Transverse colon (tissue), 4 donors: ENCODE data around the gene ZNF235. TPM values are rescaled to one million over a fixed set of nuclear protein-coding genes. Genes with fewer than 3 reads are reported as not detected.
"Not testable (repeated sequence)": the region's sequence is repeated elsewhere in the genome, so short reads cannot be mapped to it uniquely, and the experiment has no call there.

Source experiments
- DNase-seq: peaks from one replicate; pipeline ENCODE4 v3.0.0-alpha.2; 2019
- H3K27ac ChIP-seq, 4 donors: fragments of 200-600 bp; sonication (generic); 2 replicates each; pipeline ENCODE4 v1.5.1; 2016 to 2018; ENCODE audit warnings: inconsistent platforms in 4 of 4
- H3K27me3 ChIP-seq: fragments of 200-600 bp; sonication (generic); 2 replicates; pipeline ENCODE4 v1.5.1; 2017; ENCODE audit warnings: inconsistent platforms
- H3K36me3 ChIP-seq, 4 donors: fragments of 200-600 bp; sonication (generic); 2 replicates each; pipeline ENCODE4 v1.5.1; 2017 to 2019; ENCODE audit warnings: inconsistent platforms in 4 of 4
- H3K4me1 ChIP-seq, 4 donors: fragments of 200-600 bp; sonication (generic); 2 replicates each; pipeline ENCODE4 v1.5.1; 2017 to 2020; ENCODE audit warnings: inconsistent platforms in 4 of 4
- H3K4me3 ChIP-seq, 4 donors: fragments of 200-600 bp; sonication (generic); 1 replicate in 1 of 4; 2 replicates in 3 of 4; pipeline versions ENCODE4 v1.5.1 to v1.6.1; 2017 to 2019; ENCODE audit warnings: inconsistent platforms in 4 of 4
- H3K9me3 ChIP-seq, 2 donors: fragments of 200-600 bp; sonication (generic); 2 replicates each; pipeline ENCODE4 v1.5.1; 2017 to 2019; ENCODE audit warnings: inconsistent platforms in 2 of 2
- CTCF ChIP-seq, 5 experiments: fragments of 200-600 bp in 3 of 5; fragments of 450-650 bp in 2 of 5; sonication (generic) in 3 of 5; IDR thresholded peaks; 1 replicate in 2 of 5; 2 replicates in 3 of 5; pipeline ENCODE4 v1.5.1; 2016 to 2017; ENCODE audit warnings: antibody characterized with exemption in 5 of 5, inconsistent platforms in 3 of 5, mild to moderate bottlenecking in 2 of 5, moderate library complexity in 1 of 5
- EP300 ChIP-seq: sonication (generic); formaldehyde crosslinking; IDR thresholded peaks from one replicate; pipeline ENCODE4 v1.6.1; 2017; ENCODE audit warnings: antibody characterized with exemption, low read depth
- POLR2A ChIP-seq: fragments of 450-650 bp; IDR thresholded peaks from one replicate; pipeline ENCODE4 v1.6.1; 2016; ENCODE audit warnings: antibody characterized with exemption, mild to moderate bottlenecking, moderate library complexity
- POLR2AphosphoS5 ChIP-seq, 3 donors: sonication (generic); formaldehyde crosslinking; IDR thresholded peaks; one replicate each; pipeline ENCODE4 v1.6.1; 2016; ENCODE audit warnings: antibody characterized with exemption in 3 of 3
- WGBS, 2 donors: methylation state at CpG; one replicate each; pipeline ENCODE4 v1.1.5; 2018; ENCODE audit warnings: low coverage in 1 of 2; 5-methylcytosine and 5-hydroxymethylcytosine counted together
- in situ Hi-C, 4 donors: fragments of 200-750 bp; cut with MboI; loops; one replicate each; pipeline versions ENCODE4 v1.15.0 to v1.15.1; 2017; ENCODE audit warnings: low sequenced_read_pairs in 3 of 4, low pct_ligation_motif_present in 1 of 4, low pct_unique_long_range_greater_than_20kb in 1 of 4
- intact Hi-C: fragments of 100-400 bp; cut with DNase I; formaldehyde crosslinking; loops from one replicate; pipeline ENCODE4 v1.15.1; 2023; ENCODE audit warnings: low total_unique reads
- total RNA-seq, 4 donors: library from RNA; depleted of rRNA; stranded (reverse); fragments of >200 nt; gene quantifications; one replicate each; pipeline ENCODE4 v1.1.0, GENCODE V29; 2016

Gene ZNF235
- total RNA-seq = 10 to 100 TPM in 1 of 4 donors, 1 to 10 TPM in 3; 7.1 to 10.6 (median 8.4) TPM

GRCh38 chr19:44304659-44305193 lies at the start of gene ZNF235:
Gene ZNF235 (minus strand): TSS chr19:44305025. CDS start chr19:44303404, 1,621 bp downstream.
- in situ Hi-C loops = no loop called here
- DNase-seq = peak; percentile 90
- Histone ChIP-seq H3K36me3 (peaks cover 0 to 27% (median 8%) of the 10 kb centered on the region in 4 donors), H3K9me3 (peaks cover 0 to 5% of the 10 kb centered on the region in 2 donors), H3K27me3 (no peaks in the 10 kb centered on the region), H3K27ac (peak within 1 kb of the TSS; percentile 83 to 90 (median 86)), H3K4me1 (peaks cover 0 to 16% (median 10%) of the 10 kb centered on the region in 4 donors), H3K4me3 (peak within 1 kb of the TSS; percentile 67 to 90 (median 73))
- intact Hi-C loops = no loop called here
- 1% methylated on average over 31 of the region's 31 CpGs; no CpG with 5 or more reads in 1 of the 2 donors for WGBS, 2 donors
- TF ChIP-seq POLR2AphosphoS5 (IDR thresholded peaks at IDR 0.05) = peak; percentile 59 to 79 (median 74)
- TF ChIP-seq POLR2A = peak; percentile 54
- TF ChIP-seq EP300 = no peak

GRCh38 chr19:44346556-44346955 lies 41.7 kb upstream of the ZNF235 start:
- Histone ChIP-seq H3K27ac (no peak overlapping the region), H3K36me3 (peaks cover 0 to 18% (median 3%) of the 10 kb centered on the region in 4 donors), H3K4me1 (no peaks in the 10 kb centered on the region), H3K4me3 (no peak overlapping the region), H3K27me3 (no peaks in the 10 kb centered on the region), H3K9me3 (peaks cover 36 to 56% of the 10 kb centered on the region in 2 donors)
- intact Hi-C loops = no loop called here
- in situ Hi-C loops = no loop called here
- TF ChIP-seq POLR2AphosphoS5 (IDR thresholded peaks at IDR 0.05) = no peak
- no peak for TF ChIP-seq POLR2A
- 78 to 82% methylated on average over 4 of the region's 4 CpGs for WGBS, 2 donors
- no peak for DNase-seq

- Histone ChIP-seq H3K36me3 (peaks cover 0 to 24% (median 3%) of the 10 kb centered on the region in 4 donors), H3K4me3 (no peak overlapping the region), H3K27ac (no peak overlapping the region), H3K4me1 (no peaks in the 10 kb centered on the region), H3K27me3 (no peaks in the 10 kb centered on the region), H3K9me3 (peaks cover 34 to 51% of the 10 kb centered on the region in 2 donors)
- in situ Hi-C loops = no loop called here
- intact Hi-C loops = no loop called here
- TF ChIP-seq POLR2AphosphoS5 (IDR thresholded peaks at IDR 0.05) = no peak
- TF ChIP-seq EP300 = no peak
- TF ChIP-seq POLR2A = no peak
- no peak for TF ChIP-seq CTCF (IDR thresholded peaks at IDR 0.05)
- no peak for DNase-seq
- WGBS, 2 donors = 84 to 89% methylated on average over 4 of the region's 4 CpGs
Observed at GRCh38 chr19:44345959-44346358, 41.1 kb upstream of the ZNF235 start.

- WGBS, 2 donors = 45 to 100% methylated on average over 1 of the region's 1 CpG
- Histone ChIP-seq H3K36me3 (peaks cover 0 to 40% (median 9%) of the 10 kb centered on the region in 4 donors), H3K9me3 (peaks cover 29 to 39% of the 10 kb centered on the region in 2 donors), H3K27me3 (no peaks in the 10 kb centered on the region), H3K4me3 (no peak overlapping the region), H3K4me1 (no peaks in the 10 kb centered on the region), H3K27ac (no peak overlapping the region)
- intact Hi-C loops (no loop called here), in situ Hi-C loops (no loop called here)
- DNase-seq = no peak
- no peak for TF ChIP-seq POLR2A
- no peak for TF ChIP-seq POLR2AphosphoS5 (IDR thresholded peaks at IDR 0.05)
- no peak for TF ChIP-seq CTCF (IDR thresholded peaks at IDR 0.05)
- no peak for TF ChIP-seq EP300
Observed at GRCh38 chr19:44344255-44344654, 39.4 kb upstream of the ZNF235 start.

- intact Hi-C loops = no loop called here
- Histone ChIP-seq H3K4me1 (no peaks in the 10 kb centered on the region), H3K27me3 (no peaks in the 10 kb centered on the region), H3K27ac (no peak overlapping the region), H3K4me3 (no peak overlapping the region), H3K36me3 (peaks cover 0 to 52% (median 13%) of the 10 kb centered on the region in 4 donors), H3K9me3 (peaks cover 14 to 23% of the 10 kb centered on the region in 2 donors)
- in situ Hi-C loops = no loop called here
- no peak for DNase-seq
- WGBS, 2 donors = 79 to 100% methylated on average over 1 to 2 of the region's 2 CpGs
- TF ChIP-seq POLR2A = no peak
- TF ChIP-seq EP300 = no peak
- no peak for TF ChIP-seq POLR2AphosphoS5 (IDR thresholded peaks at IDR 0.05)
- TF ChIP-seq CTCF (IDR thresholded peaks at IDR 0.05) = no peak
Observed at GRCh38 chr19:44341794-44342193, 37.0 kb upstream of the ZNF235 start.

GRCh38 chr19:44334639-44335038 lies 29.8 kb upstream of the ZNF235 start:
- H3K27ac ChIP-seq, H3K4me3 ChIP-seq, H3K27me3 ChIP-seq, in situ Hi-C loops, H3K4me1 ChIP-seq, DNase-seq, intact Hi-C loops: not testable (repeated sequence)
- H3K9me3 ChIP-seq = peaks cover 44 to 58% of the 10 kb centered on the region in 2 donors
- WGBS, 2 donors = 41% methylated on average over 3 of the region's 3 CpGs; no CpG with 5 or more reads in 1 of the 2 donors
- H3K36me3 ChIP-seq = peaks cover 0 to 89% (median 44%) of the 10 kb centered on the region in 4 donors
